ENCODE measurements around the gene KCNIP2.

Gene KCNIP2

DNA sequence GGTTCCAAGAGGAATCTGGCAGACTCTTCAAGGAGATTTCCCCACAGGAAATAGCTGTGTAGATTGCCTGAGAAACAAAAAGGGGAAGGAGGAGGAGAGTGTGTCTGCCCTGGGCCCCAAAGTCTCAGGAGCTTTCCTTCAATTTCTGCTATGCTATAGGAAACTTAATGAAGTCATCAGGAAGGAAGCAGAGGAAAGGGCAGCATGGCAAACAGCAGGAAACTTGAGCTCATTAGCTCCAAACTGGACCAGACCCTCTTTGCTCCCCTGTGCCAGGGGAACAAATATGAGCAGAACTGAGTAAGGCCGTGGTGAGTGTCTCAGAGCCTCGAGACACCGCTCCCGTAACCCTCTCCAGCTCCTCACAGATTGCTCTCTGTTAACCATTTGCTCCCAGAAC, 4.8 kb upstream of the KCNIP2 start:
- TF ChIP-seq SUZ12 (IDR thresholded peaks at IDR 0.05; ENCODE audit: extremely low read depth, insufficient read depth, insufficient read length) (no peak), YY1 (IDR thresholded peaks at IDR 0.05; ENCODE audit: insufficient read depth, insufficient read length) (no peak), ZNF274 (IDR thresholded peaks at IDR 0.05; ENCODE audit: low read depth, low read length) (no peak)
- Histone ChIP-seq H3K36me3 (ENCODE audit: insufficient read depth, insufficient read length, low read length) (no peaks in the 10 kb centered on the region), H3K27me3 (ENCODE audit: insufficient read depth, insufficient read length) (no peaks in the 10 kb centered on the region), H3K4me3 (ENCODE audit: insufficient read length, low read depth) (no peak overlapping the region), H3K4me1 (ENCODE audit: insufficient read depth, insufficient read length) (peaks cover 7% of the 10 kb centered on the region), H3K9ac (ENCODE audit: insufficient read length, low read depth) (no peak overlapping the region), H3K9me3 (ENCODE audit: insufficient read depth, low read length) (no peaks in the 10 kb centered on the region)
- DNase-seq (ENCODE audit: low read depth, low spot score) = no peak

DNA sequence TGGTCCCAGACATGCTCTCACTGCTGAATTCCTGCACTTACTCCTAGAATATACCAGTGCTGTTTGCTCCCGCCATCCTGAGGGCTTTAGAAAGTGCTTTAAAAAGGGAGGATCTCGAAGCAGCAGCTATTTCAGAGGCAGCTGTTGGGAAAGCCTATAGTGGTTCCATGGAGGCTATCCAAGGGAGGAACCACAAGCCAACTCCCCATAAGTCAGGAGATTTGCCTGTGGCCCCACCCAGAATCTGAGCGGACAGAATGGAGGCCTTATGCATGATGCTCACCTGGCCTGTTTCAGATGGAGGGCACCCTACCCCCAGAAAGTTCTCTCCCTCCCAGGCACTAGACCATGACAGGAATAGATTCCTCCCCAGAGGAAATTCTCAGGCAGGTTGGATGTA, 2.3 kb upstream of the KCNIP2 start:
- Histone ChIP-seq H3K27me3 (ENCODE audit: insufficient read depth, insufficient read length) (peaks cover 22% of the 10 kb centered on the region), H3K9me3 (ENCODE audit: insufficient read depth, low read length) (no peaks in the 10 kb centered on the region), H3K4me1 (ENCODE audit: insufficient read depth, insufficient read length) (peaks cover 16% of the 10 kb centered on the region), H3K4me3 (ENCODE audit: insufficient read length, low read depth) (no peak overlapping the region), H3K9ac (ENCODE audit: insufficient read length, low read depth) (no peak overlapping the region), H3K36me3 (ENCODE audit: insufficient read depth, insufficient read length, low read length) (no peaks in the 10 kb centered on the region)
- no peak for DNase-seq (ENCODE audit: low read depth, low spot score)
- no peak for TF ChIP-seq YY1 (IDR thresholded peaks at IDR 0.05; ENCODE audit: insufficient read depth, insufficient read length)
- no peak for TF ChIP-seq SUZ12 (IDR thresholded peaks at IDR 0.05; ENCODE audit: extremely low read depth, insufficient read depth, insufficient read length)
- no peak for TF ChIP-seq ZNF274 (IDR thresholded peaks at IDR 0.05; ENCODE audit: low read depth, low read length)

DNA sequence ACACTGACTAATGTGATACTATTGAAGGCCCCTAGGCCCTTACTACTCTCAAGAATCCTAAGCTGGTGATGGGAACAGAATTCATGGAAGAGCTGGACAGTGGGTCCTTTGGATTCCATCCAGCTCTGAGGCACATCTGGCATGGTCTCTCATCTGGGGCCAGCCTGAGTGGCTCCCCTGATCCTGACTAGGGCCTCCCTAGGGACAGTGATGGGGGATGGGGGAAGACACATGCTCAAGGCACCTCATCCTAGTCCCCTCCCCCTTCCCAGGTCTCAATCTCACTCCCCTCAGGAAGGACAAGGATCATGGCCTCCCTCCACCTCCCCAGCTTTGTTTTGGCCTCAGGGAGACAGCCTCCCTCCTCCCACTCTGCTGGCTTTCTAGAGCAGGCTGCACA, 1.8 kb downstream of the KCNIP2 start:
- peaks cover 22% of the 10 kb centered on the region for H3K27me3 ChIP-seq (ENCODE audit: insufficient read depth, insufficient read length)
- no peak for DNase-seq (ENCODE audit: low read depth, low spot score)
- H3K9ac ChIP-seq (ENCODE audit: insufficient read length, low read depth) = no peak overlapping the region
- H3K36me3 ChIP-seq (ENCODE audit: insufficient read depth, insufficient read length, low read length) = no peaks in the 10 kb centered on the region
- no peak for TF ChIP-seq ZNF274 (IDR thresholded peaks at IDR 0.05; ENCODE audit: low read depth, low read length)
- no peak for TF ChIP-seq YY1 (IDR thresholded peaks at IDR 0.05; ENCODE audit: insufficient read depth, insufficient read length)
- no peak for TF ChIP-seq SUZ12 (IDR thresholded peaks at IDR 0.05; ENCODE audit: extremely low read depth, insufficient read depth, insufficient read length)
- H3K9me3 ChIP-seq (ENCODE audit: insufficient read depth, low read length) = no peaks in the 10 kb centered on the region
- no peak overlapping the region for H3K4me3 ChIP-seq (ENCODE audit: insufficient read length, low read depth)
- peaks cover 10% of the 10 kb centered on the region for H3K4me1 ChIP-seq (ENCODE audit: insufficient read depth, insufficient read length)

DNA sequence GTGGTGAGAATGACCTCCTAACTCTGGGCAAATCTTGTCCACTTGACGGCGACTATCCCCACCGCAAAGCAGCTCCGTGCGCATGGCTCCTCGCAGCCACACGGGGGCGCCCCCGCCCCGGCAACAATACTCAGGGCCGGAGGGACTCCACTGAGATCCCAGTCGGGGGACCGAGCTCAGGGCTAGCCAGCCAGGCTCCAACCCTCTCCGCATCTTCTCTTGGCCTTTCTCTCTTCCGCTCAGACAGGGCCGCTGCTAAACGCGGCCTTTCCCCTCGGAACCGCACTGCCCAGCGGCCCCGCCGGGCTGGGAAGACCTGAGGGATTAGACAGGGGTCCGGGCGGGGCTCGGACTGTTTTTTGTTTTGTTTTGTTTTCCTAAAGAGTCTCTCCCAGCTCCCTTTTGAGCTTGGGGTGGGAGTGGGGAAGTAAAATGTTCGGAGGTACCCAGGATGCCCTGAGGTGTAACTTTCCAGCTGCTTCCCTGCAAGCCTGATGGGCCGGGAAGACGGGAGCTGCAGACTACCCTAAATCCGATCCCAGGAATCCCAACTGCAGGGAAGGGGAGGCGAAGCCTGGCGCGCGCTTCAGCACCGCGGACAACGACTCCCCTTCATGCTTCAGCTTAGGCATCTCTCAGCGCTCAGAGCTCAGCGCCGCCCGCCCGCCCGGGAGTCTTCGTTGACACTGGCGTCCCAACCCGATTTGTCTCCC, 2.7 kb downstream of the KCNIP2 start:
- H3K9me3 ChIP-seq (ENCODE audit: insufficient read depth, low read length) = no peaks in the 10 kb centered on the region
- TF ChIP-seq SUZ12 (IDR thresholded peaks at IDR 0.05; ENCODE audit: extremely low read depth, insufficient read depth, insufficient read length) (no peak), YY1 (IDR thresholded peaks at IDR 0.05; ENCODE audit: insufficient read depth, insufficient read length) (no peak), ZNF274 (IDR thresholded peaks at IDR 0.05; ENCODE audit: low read depth, low read length) (no peak)
- H3K36me3 ChIP-seq (ENCODE audit: insufficient read depth, insufficient read length, low read length) = no peaks in the 10 kb centered on the region
- H3K4me3 ChIP-seq (ENCODE audit: insufficient read length, low read depth) = peak overlapping the region; percentile 46
- H3K27me3 ChIP-seq (ENCODE audit: insufficient read depth, insufficient read length) = peaks cover 22% of the 10 kb centered on the region
- peak overlapping the region; percentile 64 for H3K9ac ChIP-seq (ENCODE audit: insufficient read length, low read depth)
- no peak for DNase-seq (ENCODE audit: low read depth, low spot score)
- H3K4me1 ChIP-seq (ENCODE audit: insufficient read depth, insufficient read length) = peaks cover 10% of the 10 kb centered on the region

DNA sequence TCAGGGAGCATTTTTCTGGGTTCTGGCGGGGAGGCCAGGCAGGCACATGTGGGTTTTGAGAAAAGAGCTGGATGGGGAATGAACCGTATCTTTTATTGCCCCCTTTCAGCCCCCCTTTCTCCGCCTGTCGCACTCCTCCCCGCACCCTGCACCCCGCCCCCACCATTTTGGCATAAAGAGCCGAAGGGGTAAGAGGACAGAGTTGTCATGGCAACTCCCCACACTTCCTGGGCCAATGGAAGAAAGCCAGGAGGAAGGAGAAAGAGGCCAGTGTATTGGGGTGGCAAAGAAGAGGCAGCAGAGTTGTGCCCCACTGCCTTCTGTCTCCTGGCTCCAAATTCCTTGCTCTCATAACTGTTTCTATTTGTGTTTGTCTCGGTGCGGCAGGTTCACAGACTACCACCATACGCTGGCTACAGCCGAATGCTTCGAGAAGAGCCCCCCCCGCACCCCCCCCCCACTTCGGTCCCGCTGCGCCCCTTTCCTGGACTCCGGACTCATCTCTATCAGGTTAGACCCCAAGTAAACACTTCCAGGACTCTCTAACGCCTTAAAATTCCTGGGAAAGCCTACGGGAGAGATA, 3.4 kb downstream of the KCNIP2 start:
- no peak for TF ChIP-seq YY1 (IDR thresholded peaks at IDR 0.05; ENCODE audit: insufficient read depth, insufficient read length)
- TF ChIP-seq SUZ12 (IDR thresholded peaks at IDR 0.05; ENCODE audit: extremely low read depth, insufficient read depth, insufficient read length) = no peak
- TF ChIP-seq ZNF274 (IDR thresholded peaks at IDR 0.05; ENCODE audit: low read depth, low read length) = no peak
- Histone ChIP-seq H3K27me3 (ENCODE audit: insufficient read depth, insufficient read length) (peaks cover 22% of the 10 kb centered on the region), H3K9me3 (ENCODE audit: insufficient read depth, low read length) (no peaks in the 10 kb centered on the region), H3K4me1 (ENCODE audit: insufficient read depth, insufficient read length) (peaks cover 10% of the 10 kb centered on the region), H3K36me3 (ENCODE audit: insufficient read depth, insufficient read length, low read length) (no peaks in the 10 kb centered on the region), H3K9ac (ENCODE audit: insufficient read length, low read depth) (peak overlapping the region; percentile 64), H3K4me3 (ENCODE audit: insufficient read length, low read depth) (peak overlapping the region; percentile 46)
- no peak for DNase-seq (ENCODE audit: low read depth, low spot score)

DNA sequence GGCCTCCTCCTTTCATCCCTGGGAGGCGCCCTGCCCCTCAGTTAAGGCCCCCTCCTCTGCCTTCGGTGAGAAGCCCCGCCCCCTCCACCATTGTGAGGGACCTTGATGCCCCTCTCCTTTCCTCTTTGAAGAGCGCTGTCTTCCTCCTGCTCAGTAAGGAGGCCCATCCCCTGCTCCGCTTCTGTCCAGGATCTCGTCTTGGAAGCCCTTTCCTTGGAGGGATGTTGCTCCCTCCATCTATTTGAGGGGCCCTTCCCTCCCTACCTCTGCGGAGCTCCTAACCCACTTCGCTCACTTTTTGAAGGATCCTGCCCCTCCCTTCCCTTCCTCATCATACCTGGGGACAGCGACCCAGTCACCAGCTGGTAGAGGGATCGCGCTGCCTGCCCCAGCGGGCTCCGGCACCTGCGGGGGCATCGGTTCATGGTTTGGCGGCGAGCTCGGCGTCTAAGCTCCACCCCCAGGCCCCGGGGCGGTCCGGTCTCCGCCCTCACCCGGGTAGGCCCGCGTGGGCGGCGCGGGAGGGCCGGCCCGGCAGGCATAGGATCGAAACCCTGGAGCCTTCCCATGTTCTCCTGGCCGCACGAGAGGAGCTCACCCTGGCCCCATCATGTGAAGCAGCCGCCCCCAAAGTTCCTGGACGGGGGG, 4.1 kb downstream of the KCNIP2 start:
- peak overlapping the region; percentile 46 for H3K4me3 ChIP-seq (ENCODE audit: insufficient read length, low read depth)
- H3K36me3 ChIP-seq (ENCODE audit: insufficient read depth, insufficient read length, low read length) = no peaks in the 10 kb centered on the region
- H3K9ac ChIP-seq (ENCODE audit: insufficient read length, low read depth) = peak overlapping the region; percentile 5
- H3K27me3 ChIP-seq (ENCODE audit: insufficient read depth, insufficient read length) = peaks cover 22% of the 10 kb centered on the region
- DNase-seq (ENCODE audit: low read depth, low spot score) = no peak
- H3K4me1 ChIP-seq (ENCODE audit: insufficient read depth, insufficient read length) = peaks cover 10% of the 10 kb centered on the region
- no peak for TF ChIP-seq ZNF274 (IDR thresholded peaks at IDR 0.05; ENCODE audit: low read depth, low read length)
- TF ChIP-seq YY1 (IDR thresholded peaks at IDR 0.05; ENCODE audit: insufficient read depth, insufficient read length) = no peak
- TF ChIP-seq SUZ12 (IDR thresholded peaks at IDR 0.05; ENCODE audit: extremely low read depth, insufficient read depth, insufficient read length) = no peak
- H3K9me3 ChIP-seq (ENCODE audit: insufficient read depth, low read length) = no peaks in the 10 kb centered on the region

DNA sequence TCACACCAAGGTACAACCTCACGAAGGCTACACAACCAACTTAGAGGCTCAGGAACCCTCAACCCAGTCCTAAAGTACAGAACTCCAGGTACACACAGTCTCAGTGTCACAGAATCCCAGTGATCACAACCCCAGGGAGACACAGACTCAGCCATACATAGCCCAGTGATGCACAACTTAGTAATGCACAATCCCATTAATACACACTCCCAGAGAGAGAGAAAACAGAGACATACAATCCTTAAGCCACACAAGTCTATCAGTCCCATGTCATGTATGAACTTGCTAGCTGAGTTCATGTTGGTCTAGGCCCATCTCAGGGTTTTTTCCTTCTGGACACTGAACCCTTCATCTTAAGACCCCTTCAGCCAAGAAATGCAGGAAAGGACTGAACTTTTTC, 4.6 kb downstream of the KCNIP2 start:
- Histone ChIP-seq H3K4me3 (ENCODE audit: insufficient read length, low read depth) (no peak overlapping the region), H3K27me3 (ENCODE audit: insufficient read depth, insufficient read length) (peaks cover 22% of the 10 kb centered on the region), H3K36me3 (ENCODE audit: insufficient read depth, insufficient read length, low read length) (no peaks in the 10 kb centered on the region), H3K9ac (ENCODE audit: insufficient read length, low read depth) (no peak overlapping the region), H3K9me3 (ENCODE audit: insufficient read depth, low read length) (no peaks in the 10 kb centered on the region), H3K4me1 (ENCODE audit: insufficient read depth, insufficient read length) (peaks cover 10% of the 10 kb centered on the region)
- no peak for DNase-seq (ENCODE audit: low read depth, low spot score)
- TF ChIP-seq ZNF274 (IDR thresholded peaks at IDR 0.05; ENCODE audit: low read depth, low read length) = no peak
